Caco-2 (cell line): Measurements from ENCODE around the gene DAPK1. TPM values are rescaled to one million over a fixed set of nuclear protein-coding genes. Genes with fewer than 3 reads are reported as not detected.

ENCODE experiments used
- BruUV-seq: library from RNA; stranded (reverse); fragments of 400-500 nt; replicated peaks from 2 replicates; lab custom pipeline; 2021; lab: Mats Ljungman, UMichigan
- CTCF ChIA-PET: fragments of 300-600 bp; sonication (Branson Sonifier 250); formaldehyde crosslinking; loops from one replicate; lab custom pipeline; 2022; ENCODE audit warnings: antibody characterized with exemption; lab: Charles Lee
- POLR2A ChIA-PET: fragments of 300-600 bp; sonication (Branson Sonifier 250); formaldehyde crosslinking; loops from one replicate; lab custom pipeline; 2022; ENCODE audit warnings: antibody characterized with exemption; lab: Charles Lee
- DNase-seq, 2 experiments: peaks; one replicate each; pipeline versions ENCODE4 v3.0.0 to v3.0.0-alpha.2; 2020 to 2022
- H3K27me3 ChIP-seq: replicated peaks from 2 replicates; pipeline ENCODE4 v1.6.0; 2011; ENCODE audit warnings: low read length; ENCODE audit not compliant: control insufficient read depth, insufficient read depth
- H3K36me3 ChIP-seq: 2 replicates; pipeline ENCODE4 v1.5.1; 2011; ENCODE audit warnings: low read length; ENCODE audit not compliant: control insufficient read depth, insufficient read depth
- H3K4me1 ChIP-seq: fragments of 250-450 bp; sonication (Bioruptor Pico); 2 replicates; pipeline ENCODE4 v1.5.1; 2020; ENCODE audit warnings: mild to moderate bottlenecking
- H3K4me3 ChIP-seq: 2 replicates; pipeline ENCODE4 v1.5.1; 2011; ENCODE audit warnings: low read depth, mild to moderate bottlenecking, control low read depth, low read length
- H3K9me3 ChIP-seq: fragments of 250-450 bp; sonication (Bioruptor Pico); 2 replicates; pipeline ENCODE4 v1.5.1; 2020; ENCODE audit warnings: mild to moderate bottlenecking, moderate library complexity
- H3K27ac Mint-ChIP-seq: one replicate; pipeline ENCODE4 v1.8.0; 2022; ENCODE audit warnings: mixed read lengths; ENCODE audit not compliant: unreplicated experiment
- H3K27me3 Mint-ChIP-seq: one replicate; pipeline ENCODE4 v1.8.0; 2022; ENCODE audit warnings: mixed read lengths; ENCODE audit not compliant: insufficient read depth, unreplicated experiment
- H3K36me3 Mint-ChIP-seq: one replicate; pipeline ENCODE4 v1.8.0; 2022; ENCODE audit warnings: mild to moderate bottlenecking, mixed read lengths; ENCODE audit not compliant: insufficient read depth, unreplicated experiment
- H3K4me1 Mint-ChIP-seq: one replicate; pipeline ENCODE4 v1.8.0; 2022; ENCODE audit warnings: low read depth, mixed read lengths; ENCODE audit not compliant: unreplicated experiment
- H3K4me3 Mint-ChIP-seq: one replicate; pipeline ENCODE4 v1.8.0; 2022; ENCODE audit warnings: mild to moderate bottlenecking, moderate library complexity, mixed read lengths; ENCODE audit not compliant: unreplicated experiment
- H3K9me3 Mint-ChIP-seq: one replicate; pipeline ENCODE4 v1.8.0; 2022; ENCODE audit warnings: mixed read lengths; ENCODE audit not compliant: unreplicated experiment
- intact Hi-C: fragments of 100-400 bp; cut with micrococcal nuclease; formaldehyde crosslinking; loops from one replicate; pipeline ENCODE4 v1.10.0; 2022; ENCODE audit not compliant: unreplicated experiment
- total RNA-seq: library from RNA; stranded (reverse); gene quantifications from 2 replicates; pipeline ENCODE4 v1.2.3, GENCODE V29; 2022
- TF ChIP-seq, protein P1 (sequence below), 2 experiments: fragments of 200-600 bp in 1 of 2; IDR thresholded peaks; 1 replicate in 1 of 2; 2 replicates in 1 of 2; pipeline versions ENCODE4 v1.5.1 to v1.8.0; 2011 to 2022; ENCODE audit warnings: antibody characterized with exemption in 1 of 2, control low read depth in 1 of 2, inconsistent platforms in 1 of 2, low read depth in 1 of 2, low read length in 1 of 2, mild to moderate bottlenecking in 1 of 2, moderate library complexity in 1 of 2; ENCODE audit not compliant: insufficient read depth in 1 of 2, severe bottlenecking in 1 of 2, unreplicated experiment in 1 of 2

Gene DAPK1
- total RNA-seq, 1 experiment from 2014 or later: 79.2 TPM

GRCh38 chr9:87643107-87643650 is 145.5 kb downstream of the DAPK1 start:
- H3K36me3 Mint-ChIP-seq: peaks cover 33% of the 10 kb centered on the region
- no peaks in the 10 kb centered on the region for H3K9me3 Mint-ChIP-seq
- H3K4me1 Mint-ChIP-seq: no peaks in the 10 kb centered on the region
- no peak overlapping the region for H3K27ac Mint-ChIP-seq
- no peaks in the 10 kb centered on the region for H3K27me3 Mint-ChIP-seq
- no TSS peak for BruUV-seq
- intact Hi-C loops: loop anchor here (5.0 kb wide), 1 partner anchor 306 kb away; no protein-coding TSS in a partner anchor
- Histone ChIP-seq H3K36me3 (no peaks in the 10 kb centered on the region), H3K4me1 (no peaks in the 10 kb centered on the region), H3K4me3 (no peak overlapping the region), H3K27me3 (no peaks in the 10 kb centered on the region), H3K9me3 (no peaks in the 10 kb centered on the region)
- POLR2A ChIA-PET: no interaction called here
- CTCF ChIA-PET: interaction anchor here (0.8 kb wide), 1 partner anchor 72 kb away, joined by 3 read pairs; no protein-coding TSS in a partner anchor
- TF ChIP-seq, protein P1, sequence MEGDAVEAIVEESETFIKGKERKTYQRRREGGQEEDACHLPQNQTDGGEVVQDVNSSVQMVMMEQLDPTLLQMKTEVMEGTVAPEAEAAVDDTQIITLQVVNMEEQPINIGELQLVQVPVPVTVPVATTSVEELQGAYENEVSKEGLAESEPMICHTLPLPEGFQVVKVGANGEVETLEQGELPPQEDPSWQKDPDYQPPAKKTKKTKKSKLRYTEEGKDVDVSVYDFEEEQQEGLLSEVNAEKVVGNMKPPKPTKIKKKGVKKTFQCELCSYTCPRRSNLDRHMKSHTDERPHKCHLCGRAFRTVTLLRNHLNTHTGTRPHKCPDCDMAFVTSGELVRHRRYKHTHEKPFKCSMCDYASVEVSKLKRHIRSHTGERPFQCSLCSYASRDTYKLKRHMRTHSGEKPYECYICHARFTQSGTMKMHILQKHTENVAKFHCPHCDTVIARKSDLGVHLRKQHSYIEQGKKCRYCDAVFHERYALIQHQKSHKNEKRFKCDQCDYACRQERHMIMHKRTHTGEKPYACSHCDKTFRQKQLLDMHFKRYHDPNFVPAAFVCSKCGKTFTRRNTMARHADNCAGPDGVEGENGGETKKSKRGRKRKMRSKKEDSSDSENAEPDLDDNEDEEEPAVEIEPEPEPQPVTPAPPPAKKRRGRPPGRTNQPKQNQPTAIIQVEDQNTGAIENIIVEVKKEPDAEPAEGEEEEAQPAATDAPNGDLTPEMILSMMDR (IDR thresholded peaks at IDR 0.05; ENCODE audit: insufficient read depth in 1 of 2, low read depth in 1 of 2, low read length in 1 of 2, severe bottlenecking in 1 of 2, unreplicated experiment in 1 of 2): no peak
- DNase-seq: no peak
- no peak overlapping the region for H3K4me3 Mint-ChIP-seq

DNA sequence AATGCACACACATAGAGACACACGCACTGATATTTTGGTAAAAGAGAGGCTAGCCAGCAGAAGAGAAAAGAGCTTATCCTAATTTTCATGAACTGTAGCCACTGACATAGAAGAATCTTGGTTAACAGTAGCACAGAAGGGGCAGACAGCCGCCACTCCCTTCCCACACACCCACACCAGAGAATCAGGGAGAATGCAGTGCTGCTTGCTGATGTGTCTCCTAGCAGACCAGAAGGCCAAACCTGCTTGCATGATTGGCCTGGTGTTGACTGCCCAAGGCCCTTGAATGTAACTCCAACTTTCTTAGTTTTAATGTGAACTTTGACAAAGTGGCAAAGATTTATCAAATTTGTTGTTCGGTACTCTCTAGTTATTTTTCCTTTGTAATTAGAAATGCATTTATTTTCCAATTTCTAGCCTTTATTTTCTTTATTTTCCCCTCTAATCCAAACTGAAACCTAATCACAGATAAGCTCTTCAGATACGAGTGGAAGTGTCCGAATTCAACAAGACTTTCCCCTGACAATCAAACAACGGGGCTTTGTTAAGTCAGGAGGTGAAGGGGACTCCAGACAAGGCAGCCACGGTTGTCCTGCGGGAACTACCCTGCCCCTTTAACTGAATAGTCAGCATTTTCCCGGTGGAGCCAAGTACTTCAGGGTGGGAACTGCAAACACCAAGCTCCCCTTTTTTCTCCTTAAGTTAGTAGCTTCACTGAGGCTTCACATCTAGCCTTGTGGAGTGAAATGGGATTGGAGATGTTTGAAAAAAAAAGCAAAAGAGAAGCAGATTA is 146.3 kb downstream of the DAPK1 start:
- Mint-ChIP-seq H3K9me3 (no peaks in the 10 kb centered on the region), H3K4me3 (no peak overlapping the region), H3K4me1 (no peaks in the 10 kb centered on the region), H3K27ac (no peak overlapping the region), H3K27me3 (no peaks in the 10 kb centered on the region), H3K36me3 (peaks cover 31% of the 10 kb centered on the region)
- no TSS peak for BruUV-seq
- no peaks in the 10 kb centered on the region; the same call in 1 of the 2 replicates for H3K36me3 ChIP-seq
- ChIA-PET CTCF (no interaction called here), POLR2A (no interaction called here)
- TF ChIP-seq, protein P1 (IDR thresholded peaks at IDR 0.05; ENCODE audit: insufficient read depth in 1 of 2, low read depth in 1 of 2, low read length in 1 of 2, severe bottlenecking in 1 of 2, unreplicated experiment in 1 of 2): no peak
- no peaks in the 10 kb centered on the region for H3K27me3 ChIP-seq
- intact Hi-C loops: loop anchor here (5.0 kb wide), 1 partner anchor 307 kb away; no protein-coding TSS in a partner anchor
- H3K4me1 ChIP-seq: no peaks in the 10 kb centered on the region
- DNase-seq: no peak
- no peaks in the 10 kb centered on the region for H3K9me3 ChIP-seq
- no peak overlapping the region for H3K4me3 ChIP-seq

GRCh38 chr9:87644659-87645058 is 147.0 kb downstream of the DAPK1 start:
- DNase-seq: no peak
- no peaks in the 10 kb centered on the region for H3K27me3 ChIP-seq
- H3K27me3 Mint-ChIP-seq: no peaks in the 10 kb centered on the region
- BruUV-seq: no TSS peak
- no peaks in the 10 kb centered on the region for H3K4me1 ChIP-seq
- H3K36me3 Mint-ChIP-seq: peaks cover 27% of the 10 kb centered on the region
- H3K4me3 Mint-ChIP-seq: no peak overlapping the region
- H3K9me3 ChIP-seq: no peaks in the 10 kb centered on the region
- intact Hi-C loops: loop anchor here (5.0 kb wide), 1 partner anchor 307 kb away; no protein-coding TSS in a partner anchor
- TF ChIP-seq, protein P1 (IDR thresholded peaks at IDR 0.05; ENCODE audit: insufficient read depth in 1 of 2, low read depth in 1 of 2, low read length in 1 of 2, severe bottlenecking in 1 of 2, unreplicated experiment in 1 of 2): no peak
- no peak overlapping the region for H3K4me3 ChIP-seq
- no peak overlapping the region for H3K27ac Mint-ChIP-seq
- no peaks in the 10 kb centered on the region for H3K9me3 Mint-ChIP-seq
- CTCF ChIA-PET: no interaction called here
- no peaks in the 10 kb centered on the region; the same call in 1 of the 2 replicates for H3K36me3 ChIP-seq
- POLR2A ChIA-PET: no interaction called here
- no peaks in the 10 kb centered on the region for H3K4me1 Mint-ChIP-seq
